Measurements from ENCODE around the gene CYB561D2.

GRCh38 chr3:50385754-50386153, 35.1 kb downstream of the CYB561D2 start:
- no peak for TF ChIP-seq CTCF (IDR thresholded peaks at IDR 0.05; ENCODE audit: low read length)
- TF ChIP-seq EZH2 (optimal IDR thresholded peaks at IDR 0.05; ENCODE audit: low read depth, low read length), result no peak

All from MM.1S (cell line).